Activated T-helper 1 cell treated with anti-CD3 and anti-CD28 coated beads, Interleukin-12 subunit alpha, Interleukin-12 subunit beta, Interleukin-2, Interleukin-4 antibody, amounts not matched to agents 30 ng/mL and 10 ng/mL and 1 ng/mL, durations not matched to agents 14 hours and 24 hours and 36 hours (primary cell): Measurements from ENCODE around the gene ANKRD44. TPM values are rescaled to one million over a fixed set of nuclear protein-coding genes. Genes with fewer than 3 reads are reported as not detected.

Experiments
- DNase-seq: peaks from one replicate; pipeline ENCODE4 v3.0.0; 2021; ENCODE audit warnings: low spot score
- H3K27ac Mint-ChIP-seq: one replicate; pipeline ENCODE4 v1.8.0; 2021; ENCODE audit warnings: mild to moderate bottlenecking, mixed read lengths
- H3K27me3 Mint-ChIP-seq: one replicate; pipeline ENCODE4 v1.8.0; 2022; ENCODE audit warnings: mild to moderate bottlenecking, moderate library complexity, mixed read lengths; ENCODE audit not compliant: insufficient read depth
- H3K36me3 Mint-ChIP-seq: one replicate; pipeline ENCODE4 v1.8.0; 2021; ENCODE audit warnings: low read depth, mixed read lengths
- H3K4me1 Mint-ChIP-seq: one replicate; pipeline ENCODE4 v1.8.0; 2021; ENCODE audit warnings: low read depth, mixed read lengths
- H3K4me3 Mint-ChIP-seq: one replicate; pipeline ENCODE4 v1.8.0; 2021; ENCODE audit warnings: mild to moderate bottlenecking, moderate library complexity, mixed read lengths
- H3K9me3 Mint-ChIP-seq: one replicate; pipeline ENCODE4 v1.8.0; 2021; ENCODE audit warnings: mixed read lengths
- intact Hi-C: fragments of 100-400 bp; cut with micrococcal nuclease; formaldehyde crosslinking; loops from one replicate; pipeline ENCODE4 v1.15.1; 2024
- total RNA-seq: library from RNA; stranded (reverse); gene quantifications from 2 replicates; pipeline ENCODE4 v1.2.3, GENCODE V29; 2022

The ANKRD44 gene
- total RNA-seq, 1 donor from 2014 or later, result 159 TPM

GRCh38 chr2:196987649-196988364, 322.8 kb downstream of the ANKRD44 start:
- Mint-ChIP-seq H3K4me1 (peaks cover 62% of the 10 kb centered on the region), H3K27me3 (no peaks in the 10 kb centered on the region)
- intact Hi-C loops, result loop anchor here (1.0 to 10.0 kb wide), 10 partner anchors 13 to 843 kb away; partner anchors contain the start of gene GTF3C3

DNA sequence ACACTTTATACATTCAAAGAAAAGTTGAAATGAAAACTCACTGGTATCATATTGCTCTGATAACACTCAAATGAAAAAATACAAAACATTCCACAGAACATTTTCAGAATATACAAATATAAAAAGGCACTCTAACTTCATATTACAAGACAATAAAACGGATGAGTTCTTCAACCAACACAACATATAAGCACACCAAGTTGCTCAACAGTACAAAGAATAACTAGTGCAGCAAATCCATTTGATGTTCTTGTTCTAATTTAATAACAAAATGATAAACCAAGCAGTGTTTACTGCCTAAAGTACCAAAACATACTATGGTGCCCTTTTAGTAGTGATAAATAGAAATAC, 323.3 kb downstream of the ANKRD44 start:
- H3K4me3 Mint-ChIP-seq, result peak overlapping the region; percentile 66
- no peaks in the 10 kb centered on the region for H3K27me3 Mint-ChIP-seq
- peaks cover 60% of the 10 kb centered on the region for H3K4me1 Mint-ChIP-seq
- peaks cover 4% of the 10 kb centered on the region for H3K9me3 Mint-ChIP-seq
- no peak for DNase-seq
- H3K36me3 Mint-ChIP-seq, result peaks cover 58% of the 10 kb centered on the region
- intact Hi-C loops, result loop anchor here (10.0 kb wide), 2 partner anchors 742 to 842 kb away; no protein-coding TSS in a partner anchor
- peak overlapping the region; percentile 94 for H3K27ac Mint-ChIP-seq

More at GRCh38 chr2:196987649-196988364, 322.8 kb downstream of the ANKRD44 start:
- H3K27ac Mint-ChIP-seq, result peak overlapping the region; percentile 94
- peaks cover 58% of the 10 kb centered on the region for H3K36me3 Mint-ChIP-seq
- no peaks in the 10 kb centered on the region for H3K9me3 Mint-ChIP-seq
- peak overlapping the region; percentile 66 for H3K4me3 Mint-ChIP-seq
- peak; percentile 46 for DNase-seq

- Mint-ChIP-seq H3K27me3 (no peaks in the 10 kb centered on the region), H3K4me3 (no peak overlapping the region), H3K27ac (no peak overlapping the region), H3K9me3 (peaks cover 4% of the 10 kb centered on the region), H3K4me1 (peaks cover 49% of the 10 kb centered on the region), H3K36me3 (peaks cover 46% of the 10 kb centered on the region)
- no peak for DNase-seq
- intact Hi-C loops, result loop anchor here (10.0 kb wide), 2 partner anchors 741 to 841 kb away; no protein-coding TSS in a partner anchor
These were observed 324.9 kb downstream of the ANKRD44 start for GRCh38 chr2:196985511-196986183.

DNA sequence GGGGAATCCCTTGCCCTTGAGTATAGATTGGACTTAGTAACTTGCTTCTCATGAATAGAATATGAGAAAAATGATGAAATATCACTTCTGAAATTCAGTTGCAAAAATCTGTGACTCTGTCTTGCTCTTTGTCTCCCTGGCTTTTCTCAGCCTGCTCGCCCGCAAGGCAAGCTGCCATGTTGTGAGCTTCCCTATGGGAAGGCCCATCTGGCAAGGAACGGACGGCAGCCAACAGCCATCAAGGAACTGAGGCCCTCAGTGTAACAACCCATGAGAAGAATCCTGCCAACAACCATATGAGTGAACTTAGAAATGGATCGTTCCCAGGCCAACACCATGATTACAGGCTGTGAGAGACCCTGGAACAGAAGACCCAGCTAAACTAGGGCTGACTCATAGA, 325.7 kb downstream of the ANKRD44 start:
- H3K27ac Mint-ChIP-seq, result no peak overlapping the region
- intact Hi-C loops, result loop anchor here (10.0 kb wide), 2 partner anchors 740 to 840 kb away; no protein-coding TSS in a partner anchor
- no peak for DNase-seq
- H3K4me1 Mint-ChIP-seq, result peaks cover 42% of the 10 kb centered on the region
- peaks cover 4% of the 10 kb centered on the region for H3K9me3 Mint-ChIP-seq
- no peak overlapping the region for H3K4me3 Mint-ChIP-seq
- no peaks in the 10 kb centered on the region for H3K27me3 Mint-ChIP-seq
- H3K36me3 Mint-ChIP-seq, result peaks cover 40% of the 10 kb centered on the region

DNA sequence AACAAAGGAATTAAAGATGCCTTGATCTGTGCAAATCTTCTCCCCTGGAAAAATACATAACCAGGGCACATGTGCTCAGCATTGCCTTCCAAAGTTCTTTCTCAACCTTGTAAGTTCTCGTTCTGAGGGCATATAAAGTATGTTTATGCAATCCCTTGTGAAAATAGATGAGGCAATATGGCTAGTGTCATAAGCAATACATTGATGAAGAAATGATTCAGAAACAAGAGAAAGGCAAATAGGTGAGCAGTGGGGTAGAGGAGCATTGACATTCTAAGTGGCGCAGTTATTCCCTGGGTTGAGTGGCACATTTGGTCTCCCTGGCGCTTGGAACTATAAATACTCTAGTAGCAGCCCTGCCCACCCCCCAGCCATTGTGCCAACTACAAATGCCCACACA, 326.6 kb downstream of the ANKRD44 start:
- peaks cover 4% of the 10 kb centered on the region for H3K9me3 Mint-ChIP-seq
- no peak for DNase-seq
- peaks cover 32% of the 10 kb centered on the region for H3K4me1 Mint-ChIP-seq
- no peak overlapping the region for H3K4me3 Mint-ChIP-seq
- no peaks in the 10 kb centered on the region for H3K27me3 Mint-ChIP-seq
- intact Hi-C loops, result loop anchor here (10.0 kb wide), 2 partner anchors 739 to 839 kb away; no protein-coding TSS in a partner anchor
- peaks cover 36% of the 10 kb centered on the region for H3K36me3 Mint-ChIP-seq
- H3K27ac Mint-ChIP-seq, result no peak overlapping the region

- H3K27ac Mint-ChIP-seq, result no peak overlapping the region
- H3K4me1 Mint-ChIP-seq, result peaks cover 14% of the 10 kb centered on the region
- peaks cover 17% of the 10 kb centered on the region for H3K9me3 Mint-ChIP-seq
- DNase-seq, result no peak
- H3K27me3 Mint-ChIP-seq, result peaks cover 1% of the 10 kb centered on the region
- intact Hi-C loops, result loop anchor here (10.0 kb wide), 2 partner anchors 736 to 836 kb away; no protein-coding TSS in a partner anchor
- H3K4me3 Mint-ChIP-seq, result no peak overlapping the region
- H3K36me3 Mint-ChIP-seq, result peaks cover 27% of the 10 kb centered on the region
These were observed 330.1 kb downstream of the ANKRD44 start for GRCh38 chr2:196980473-196980872.

DNA sequence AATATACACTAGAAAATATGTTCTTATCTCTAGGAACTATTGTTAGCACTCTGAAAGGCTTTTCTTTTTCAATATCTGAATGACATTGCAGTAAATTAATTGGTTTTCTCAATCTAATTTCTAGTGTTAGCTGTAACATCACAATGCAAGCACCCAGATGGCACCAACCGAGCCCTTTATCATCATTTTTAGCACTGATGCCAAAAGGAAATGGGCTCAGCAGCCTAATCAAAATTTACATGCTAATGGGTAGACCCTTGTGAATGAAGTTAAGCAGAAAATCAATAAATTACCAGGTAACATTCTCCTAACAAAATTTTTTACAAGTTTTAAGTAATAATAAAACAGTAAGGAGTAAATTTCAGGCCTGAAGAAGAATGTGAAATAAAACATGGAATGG, 330.6 kb downstream of the ANKRD44 start:
- Mint-ChIP-seq H3K27me3 (peaks cover 1% of the 10 kb centered on the region), H3K4me1 (peaks cover 12% of the 10 kb centered on the region), H3K27ac (no peak overlapping the region), H3K4me3 (no peak overlapping the region), H3K36me3 (peaks cover 23% of the 10 kb centered on the region), H3K9me3 (peaks cover 17% of the 10 kb centered on the region)
- no peak for DNase-seq
- intact Hi-C loops, result loop anchor here (10.0 kb wide), 2 partner anchors 735 to 835 kb away; no protein-coding TSS in a partner anchor

- intact Hi-C loops, result no loop called here
- no peak for DNase-seq
These were observed 333.1 kb downstream of the ANKRD44 start for GRCh38 chr2:196977507-196977906.

DNA sequence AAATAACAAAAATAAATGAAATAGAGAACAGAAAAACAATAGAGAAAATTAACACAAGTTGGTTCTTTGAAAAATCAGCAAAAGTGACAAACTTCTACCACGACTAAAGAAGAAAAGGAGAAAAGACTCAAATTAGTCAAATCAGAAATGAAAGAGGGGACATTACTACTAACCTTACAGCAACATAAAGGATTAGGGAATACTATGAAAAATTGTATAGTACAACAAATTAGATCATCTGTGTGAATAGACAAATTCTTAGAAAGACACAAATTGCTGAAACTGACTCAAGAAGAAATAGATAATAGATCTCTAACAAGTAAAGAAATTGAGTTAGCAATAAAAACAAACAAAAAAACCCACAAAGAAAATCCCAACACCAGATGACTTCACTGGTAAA, 335.6 kb downstream of the ANKRD44 start:
- Mint-ChIP-seq H3K4me1 (peaks cover 27% of the 10 kb centered on the region), H3K27me3 (peaks cover 1% of the 10 kb centered on the region), H3K4me3 (no peak overlapping the region), H3K9me3 (peaks cover 16% of the 10 kb centered on the region), H3K27ac (peak overlapping the region; percentile 61), H3K36me3 (peaks cover 10% of the 10 kb centered on the region)
- no peak for DNase-seq
- intact Hi-C loops, result loop anchor here (1.0 kb wide), 1 partner anchor 13 kb away; no protein-coding TSS in a partner anchor

More at GRCh38 chr2:196977507-196977906, 333.1 kb downstream of the ANKRD44 start:
- H3K4me1 Mint-ChIP-seq, result peaks cover 15% of the 10 kb centered on the region
- peaks cover 1% of the 10 kb centered on the region for H3K27me3 Mint-ChIP-seq
- H3K9me3 Mint-ChIP-seq, result peaks cover 15% of the 10 kb centered on the region
- H3K27ac Mint-ChIP-seq, result no peak overlapping the region
- no peak overlapping the region for H3K4me3 Mint-ChIP-seq
- H3K36me3 Mint-ChIP-seq, result peaks cover 9% of the 10 kb centered on the region

DNA sequence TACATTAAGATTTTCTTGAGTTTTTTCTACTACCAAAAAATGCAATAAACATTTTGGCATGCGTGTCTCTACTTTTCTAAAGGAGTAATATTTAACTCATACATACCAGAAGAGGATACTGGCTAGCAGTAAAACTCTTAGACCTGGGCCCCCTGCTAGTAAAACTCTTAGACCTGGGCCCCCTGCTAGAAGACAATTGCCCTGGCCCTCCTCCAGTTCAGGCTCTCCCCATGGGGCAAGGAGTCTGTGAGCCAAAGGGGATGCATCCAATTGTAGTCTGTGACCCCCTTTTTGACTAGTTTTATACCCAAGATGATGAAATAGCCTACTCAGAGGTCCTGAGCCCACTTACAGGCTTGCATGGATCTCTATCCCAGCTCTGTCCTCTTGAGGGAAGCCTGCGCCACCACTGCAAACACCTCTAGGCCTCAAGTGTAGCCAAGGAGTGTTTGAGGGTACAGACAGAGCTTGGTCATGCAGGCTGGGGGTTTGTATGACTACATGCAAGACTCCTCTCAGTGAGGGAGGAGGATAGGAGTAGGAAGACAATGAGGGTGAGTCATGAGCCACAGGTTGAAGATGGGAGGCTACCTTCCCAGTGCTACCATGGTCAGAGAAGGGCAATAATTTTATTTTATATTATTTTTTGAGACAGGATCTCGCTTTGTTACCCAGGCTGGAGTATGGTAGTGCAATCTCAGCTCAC, 338.9 kb downstream of the ANKRD44 start:
- H3K27ac Mint-ChIP-seq, result peak overlapping the region; percentile 16
- peaks cover 1% of the 10 kb centered on the region for H3K27me3 Mint-ChIP-seq
- DNase-seq, result no peak
- intact Hi-C loops, result no loop called here
- H3K36me3 Mint-ChIP-seq, result peaks cover 13% of the 10 kb centered on the region
- no peak overlapping the region for H3K4me3 Mint-ChIP-seq
- H3K4me1 Mint-ChIP-seq, result peaks cover 24% of the 10 kb centered on the region
- peaks cover 14% of the 10 kb centered on the region for H3K9me3 Mint-ChIP-seq

DNA sequence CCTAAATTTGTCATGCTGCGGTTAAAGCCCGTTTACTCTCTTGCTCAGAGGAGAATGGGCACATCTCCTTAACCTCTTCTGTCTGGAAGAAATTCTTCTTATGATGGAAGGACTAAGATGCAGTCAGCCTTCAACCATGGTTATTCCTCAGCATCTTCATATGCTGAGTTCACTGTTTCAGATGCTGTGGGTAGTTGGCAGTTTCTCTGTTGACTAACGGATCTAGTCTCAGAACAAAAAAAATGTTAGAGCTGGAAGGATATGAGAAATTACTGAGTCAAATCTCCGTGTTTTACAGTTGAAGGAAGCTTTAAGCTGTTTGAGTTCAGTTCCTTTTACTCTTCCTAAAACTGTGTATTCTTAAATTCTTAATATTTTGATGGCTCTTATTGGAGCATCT, 340.5 kb downstream of the ANKRD44 start:
- Mint-ChIP-seq H3K4me3 (no peak overlapping the region), H3K27ac (no peak overlapping the region), H3K27me3 (no peaks in the 10 kb centered on the region), H3K4me1 (peaks cover 25% of the 10 kb centered on the region), H3K9me3 (peaks cover 9% of the 10 kb centered on the region), H3K36me3 (peaks cover 12% of the 10 kb centered on the region)
- DNase-seq, result no peak
- intact Hi-C loops, result loop anchor here (1.0 kb wide), 2 partner anchors 8 to 18 kb away; no protein-coding TSS in a partner anchor

GRCh38 chr2:196968516-196968915, 342.1 kb downstream of the ANKRD44 start:
- Mint-ChIP-seq H3K27ac (peak overlapping the region; percentile 0), H3K9me3 (peaks cover 9% of the 10 kb centered on the region), H3K36me3 (peaks cover 11% of the 10 kb centered on the region), H3K4me3 (no peak overlapping the region), H3K4me1 (peaks cover 23% of the 10 kb centered on the region), H3K27me3 (no peaks in the 10 kb centered on the region)
- intact Hi-C loops, result no loop called here
- DNase-seq, result no peak
